Activated CD4-positive, alpha-beta memory T cell treated with anti-CD3 and anti-CD28 coated beads for 36 hours (primary cell): ENCODE measurements around the gene DIS3. TPM values are rescaled to one million over a fixed set of nuclear protein-coding genes. Genes with fewer than 3 reads are reported as not detected.
"Not testable (repeated sequence)": the region's sequence is repeated elsewhere in the genome, so short reads cannot be mapped to it uniquely, and the experiment has no call there.

Source experiments
- CTCF ChIA-PET: fragments of 350-600 bp; sonication (Branson Sonifier 250); formaldehyde crosslinking; loops from one replicate; lab custom pipeline; 2021; ENCODE audit warnings: antibody characterized with exemption, inconsistent platforms; lab: Charles Lee
- POLR2A ChIA-PET: fragments of 350-600 bp; sonication (Branson Sonifier 250); formaldehyde crosslinking; loops from one replicate; lab custom pipeline; 2021; ENCODE audit warnings: antibody characterized with exemption; lab: Charles Lee
- DNase-seq: peaks from one replicate; pipeline ENCODE4 v3.0.0-alpha.2; 2020
- H3K27ac Mint-ChIP-seq: one replicate; pipeline ENCODE4 v1.8.0; 2021; ENCODE audit warnings: mixed read lengths
- H3K27me3 Mint-ChIP-seq: one replicate; pipeline ENCODE4 v1.8.0; 2021; ENCODE audit warnings: mixed read lengths
- H3K36me3 Mint-ChIP-seq: one replicate; pipeline ENCODE4 v1.8.0; 2021; ENCODE audit warnings: mixed read lengths
- H3K4me1 Mint-ChIP-seq: one replicate; pipeline ENCODE4 v1.8.0; 2021; ENCODE audit warnings: low read depth, mixed read lengths
- H3K4me3 Mint-ChIP-seq: one replicate; pipeline ENCODE4 v1.8.0; 2021; ENCODE audit warnings: mild to moderate bottlenecking, mixed read lengths
- H3K9me3 Mint-ChIP-seq: one replicate; pipeline ENCODE4 v1.8.0; 2021; ENCODE audit warnings: mixed read lengths
- intact Hi-C: fragments of 100-400 bp; cut with micrococcal nuclease; formaldehyde crosslinking; loops from one replicate; pipeline ENCODE4 v1.15.1; 2023
- total RNA-seq, 2 experiments: library from RNA; stranded (reverse); gene quantifications; one replicate each; pipeline ENCODE4 v1.2.3, GENCODE V29; 2021

The DIS3 gene
- total RNA-seq, 2 experiments from 2014 or later = 48.2 to 49.5 TPM

- ChIA-PET CTCF (no interaction called here), POLR2A (interaction anchor here (1.3 to 1.8 kb wide), 2 partner anchors 24 to 53 kb away, joined by 3 to 4 read pairs; no protein-coding TSS in a partner anchor)
- H3K36me3 Mint-ChIP-seq = peaks cover 27% of the 10 kb centered on the region
Measured at GRCh38 chr13:72727417-72728289, 54.0 kb downstream of the DIS3 start, which contains the start of the genes BORA and MZT1. TSS of gene BORA (plus strand) at chr13:72727923. CDS start at chr13:72728941, 1,018 bp downstream. TSS of gene MZT1 (minus strand) at chr13:72727629. CDS start at chr13:72727602, 27 bp downstream.

GRCh38 chr13:72726726-72727416 is 54.8 kb downstream of the DIS3 start:
- peak overlapping the region; percentile 93 for H3K4me3 Mint-ChIP-seq
- DNase-seq = peak; percentile 68
- intact Hi-C loops = loop anchor here (1.0 to 10.0 kb wide), 5 partner anchors 54 to 1410 kb away; partner anchors contain the start of genes DIS3 and KLF5
- peaks cover 2% of the 10 kb centered on the region for H3K27me3 Mint-ChIP-seq
- H3K27ac Mint-ChIP-seq = peak overlapping the region; percentile 72
- no peaks in the 10 kb centered on the region for H3K9me3 Mint-ChIP-seq
- peaks cover 24% of the 10 kb centered on the region for H3K36me3 Mint-ChIP-seq
- CTCF ChIA-PET = no interaction called here
- H3K4me1 Mint-ChIP-seq = peaks cover 41% of the 10 kb centered on the region
- POLR2A ChIA-PET = no interaction called here

More at GRCh38 chr13:72727417-72728289, 54.0 kb downstream of the DIS3 start, which contains the start of the genes BORA and MZT1:
- DNase-seq = peak; percentile 98
- intact Hi-C loops = loop anchor here (1.0 to 10.0 kb wide), 6 partner anchors 17 to 1410 kb away; partner anchors contain the start of genes DIS3 and KLF5
- no peaks in the 10 kb centered on the region for H3K9me3 Mint-ChIP-seq
- H3K4me1 Mint-ChIP-seq = peaks cover 41% of the 10 kb centered on the region
- peak within 1 kb of the TSS; percentile 76 for H3K27ac Mint-ChIP-seq
- peaks cover 2% of the 10 kb centered on the region for H3K27me3 Mint-ChIP-seq
- peak within 1 kb of the TSS; percentile 93 for H3K4me3 Mint-ChIP-seq

GRCh38 chr13:72726185-72726584 is 55.5 kb downstream of the DIS3 start:
- peak overlapping the region; percentile 93 for H3K4me3 Mint-ChIP-seq
- POLR2A ChIA-PET, H3K27me3 Mint-ChIP-seq, DNase-seq, H3K9me3 Mint-ChIP-seq, H3K27ac Mint-ChIP-seq, CTCF ChIA-PET: not testable (repeated sequence)
- peaks cover 38% of the 10 kb centered on the region for H3K4me1 Mint-ChIP-seq
- peaks cover 19% of the 10 kb centered on the region for H3K36me3 Mint-ChIP-seq
- intact Hi-C loops = loop anchor here (5.0 to 10.0 kb wide), 4 partner anchors 329 to 1411 kb away; partner anchors contain the start of gene KLF5

- peaks cover 4% of the 10 kb centered on the region for H3K4me1 Mint-ChIP-seq
- no peak overlapping the region for H3K27ac Mint-ChIP-seq
- no peak overlapping the region for H3K4me3 Mint-ChIP-seq
- H3K36me3 Mint-ChIP-seq = peaks cover 68% of the 10 kb centered on the region
- no peak for DNase-seq
- no peaks in the 10 kb centered on the region for H3K27me3 Mint-ChIP-seq
- POLR2A ChIA-PET = no interaction called here
- intact Hi-C loops = no loop called here
- CTCF ChIA-PET = no interaction called here
- peaks cover 11% of the 10 kb centered on the region for H3K9me3 Mint-ChIP-seq
Measured at GRCh38 chr13:72716776-72717175, 64.9 kb downstream of the DIS3 start.

Other genes with a start within 250 kb of the DIS3 start
- gene MZT1, start 54.3 kb downstream of the DIS3 start, total RNA-seq = 10 to 100 TPM; 27.6 to 28.6 TPM
- gene BORA, start 54.0 kb downstream of the DIS3 start, total RNA-seq = 10 to 100 TPM; 18.4 to 19.1 TPM
- 10 to 100 TPM; 24.3 to 24.7 TPM for gene PIBF1, start 233 bp upstream of the DIS3 start, total RNA-seq